Choroid plexus epithelial cell (primary cell): ENCODE data around the gene BTG2.

ENCODE experiments used
- DNase-seq: peaks from one replicate; pipeline ENCODE4 v3.0.0-alpha.2; 2010; ENCODE audit warnings: low read depth
- H3K4me3 ChIP-seq: 2 replicates; pipeline ENCODE4 v1.5.1; 2011; ENCODE audit warnings: low read depth, mild to moderate bottlenecking, control low read depth, low read length, moderate library complexity
- CTCF ChIP-seq: conservative IDR thresholded peaks from 2 replicates; pipeline ENCODE4 v1.5.1; 2011; ENCODE audit warnings: low read depth, mild to moderate bottlenecking, control low read depth, inconsistent platforms, low read length, moderate library complexity

Gene BTG2

GRCh38 chr1:203289281-203289981 is 15.9 kb upstream of the BTG2 start:
- DNase-seq, result no peak
- no peak for TF ChIP-seq CTCF
- no peak overlapping the region for H3K4me3 ChIP-seq

GRCh38 chr1:203289982-203290260 is 15.4 kb upstream of the BTG2 start:
- DNase-seq, result no peak
- H3K4me3 ChIP-seq, result no peak overlapping the region
- no peak for TF ChIP-seq CTCF

- peak; percentile 76 for DNase-seq
- TF ChIP-seq CTCF, result no peak
- peak overlapping the region; percentile 25 for H3K4me3 ChIP-seq
Observed at GRCh38 chr1:203290261-203291089, 14.8 kb upstream of the BTG2 start.

GRCh38 chr1:203291201-203292096 is 13.9 kb upstream of the BTG2 start:
- no peak for DNase-seq
- H3K4me3 ChIP-seq, result no peak overlapping the region
- no peak for TF ChIP-seq CTCF

GRCh38 chr1:203295796-203296195 is 9.5 kb upstream of the BTG2 start:
- H3K4me3 ChIP-seq, result no peak overlapping the region
- no peak for TF ChIP-seq CTCF
- DNase-seq, result no peak

GRCh38 chr1:203296460-203297073 is 8.8 kb upstream of the BTG2 start:
- DNase-seq, result peak; percentile 86
- H3K4me3 ChIP-seq, result no peak overlapping the region
- no peak for TF ChIP-seq CTCF
